Measurements from ENCODE around the gene PSG3. TPM values are rescaled to one million over a fixed set of nuclear protein-coding genes. Genes with fewer than 3 reads are reported as not detected.

Gene PSG3
- total RNA-seq, 1 experiment from 2014 or later: not detected

Other genes with a start within 250 kb of the PSG3 start
- gene CEACAM1, start 212.0 kb downstream of the PSG3 start, total RNA-seq (2021): 0.53 and 1.6 TPM in 2 replicates
- not detected in 2 replicates for gene CEACAM8, start 145.6 kb downstream of the PSG3 start, total RNA-seq (2021)
- 0.26 TPM in 1 of 2 replicates, not detected in the other for gene PSG8, start 25.2 kb upstream of the PSG3 start, total RNA-seq (2021)
- gene PSG1, start 139.2 kb upstream of the PSG3 start, total RNA-seq (2021): 0.72 TPM in 1 of 2 replicates, not detected in the other
- gene PSG6, start 177.4 kb upstream of the PSG3 start, total RNA-seq (2021): not detected in 2 replicates
- not detected in 2 replicates for gene PSG7, start 196.7 kb upstream of the PSG3 start, total RNA-seq (2021)